CD4-positive, alpha-beta T cell (primary cell): Measurements from ENCODE around the gene PLS3. TPM values are rescaled to one million over a fixed set of nuclear protein-coding genes. Genes with fewer than 3 reads are reported as not detected.
A peak's percentile ranks its signal among the peaks of the same experiment; 100 is the strongest.

Source experiments
- ATAC-seq: fragments of 200-7000 bp; cut with Tn5 transposase; one replicate; pipeline ENCODE4 v1.10.0; 2022; ENCODE audit warnings: mild to moderate bottlenecking; ENCODE audit not compliant: poor library complexity
- CTCF ChIA-PET: fragments of 350-600 bp; sonication (Branson Sonifier 250); formaldehyde crosslinking; loops from one replicate; lab custom pipeline; 2021; ENCODE audit warnings: antibody characterized with exemption, inconsistent platforms; lab: Charles Lee
- POLR2A ChIA-PET: fragments of 350-600 bp; sonication (Branson Sonifier 250); formaldehyde crosslinking; loops from one replicate; lab custom pipeline; 2021; ENCODE audit warnings: antibody characterized with exemption, inconsistent platforms; lab: Charles Lee
- DNase-seq, 14 experiments: peaks; one replicate each; pipeline ENCODE4 v3.0.0-alpha.2; 2013 to 2020; ENCODE audit warnings: mixed read lengths in 2 of 14
- H3K27ac ChIP-seq, 2 donors: one replicate each; pipeline versions ENCODE4 v1.5.1 to v1.7.0; 2013; ENCODE audit warnings: low read length in 2 of 2, low read depth in 1 of 2, mild to moderate bottlenecking in 1 of 2
- H3K27me3 ChIP-seq, 2 experiments: 1 replicate in 1 of 2; 2 replicates in 1 of 2; pipeline versions ENCODE4 v1.6.1 to v1.7.0; 2013; ENCODE audit warnings: low read length in 2 of 2, control low read depth in 1 of 2, mild to moderate bottlenecking in 1 of 2, moderate library complexity in 1 of 2; ENCODE audit not compliant: insufficient read depth in 2 of 2, control insufficient read depth in 1 of 2
- H3K36me3 ChIP-seq: one replicate; pipeline ENCODE4 v1.6.1; 2013; ENCODE audit warnings: low read length, control low read depth; ENCODE audit not compliant: insufficient read depth
- H3K4me1 ChIP-seq: one replicate; pipeline ENCODE4 v1.6.1; 2013; ENCODE audit warnings: low read length, control low read depth; ENCODE audit not compliant: insufficient read depth
- H3K4me3 ChIP-seq: one replicate; pipeline ENCODE4 v1.5.1; 2013; ENCODE audit warnings: mild to moderate bottlenecking, low read length, moderate library complexity
- H3K9me3 ChIP-seq, 2 experiments: 1 replicate in 1 of 2; 2 replicates in 1 of 2; pipeline versions ENCODE4 v1.6.1 to v1.7.0; 2013; ENCODE audit warnings: low read length in 2 of 2, mild to moderate bottlenecking in 2 of 2, control low read depth in 1 of 2, moderate library complexity in 1 of 2; ENCODE audit not compliant: control insufficient read depth in 1 of 2, insufficient read depth in 1 of 2
- H3K27ac Mint-ChIP-seq: one replicate; pipeline ENCODE4 v1.8.0; 2020; ENCODE audit warnings: mixed read lengths
- H3K27me3 Mint-ChIP-seq: one replicate; pipeline ENCODE4 v1.8.0; 2021; ENCODE audit warnings: mixed read lengths
- H3K36me3 Mint-ChIP-seq: one replicate; pipeline ENCODE4 v1.8.0; 2021; ENCODE audit warnings: low read depth, mixed read lengths
- H3K4me1 Mint-ChIP-seq: one replicate; pipeline ENCODE4 v1.8.0; 2021; ENCODE audit warnings: low read depth, mixed read lengths
- H3K4me3 Mint-ChIP-seq: one replicate; pipeline ENCODE4 v1.8.0; 2020; ENCODE audit warnings: mild to moderate bottlenecking, mixed read lengths
- H3K9me3 Mint-ChIP-seq: one replicate; pipeline ENCODE4 v1.8.0; 2020; ENCODE audit warnings: mixed read lengths
- intact Hi-C, 2 experiments: fragments of 100-400 bp; cut with DNase I in 1 of 2; cut with micrococcal nuclease in 1 of 2; formaldehyde crosslinking; loops; one replicate each; pipeline versions ENCODE4 v1.15.1 to v1.9.0; 2023 to 2025; cut with DNase I, micrococcal nuclease
- total RNA-seq, 174 experiments: library from RNA in 2 of 174; stranded (reverse) in 2 of 174; gene quantifications; one replicate each; pipeline ENCODE4 v1.2.3 and lab custom pipeline; 2021 to 2026
- TF ChIP-seq, protein P1 (sequence below): fragments of 200-600 bp; IDR thresholded peaks from one replicate; pipeline ENCODE4 v1.8.0; 2022; ENCODE audit warnings: antibody characterized with exemption, mild to moderate bottlenecking

The PLS3 gene
- total RNA-seq, 2 experiments from 2014 or later = 0.45 TPM; not detected in 1

DNA sequence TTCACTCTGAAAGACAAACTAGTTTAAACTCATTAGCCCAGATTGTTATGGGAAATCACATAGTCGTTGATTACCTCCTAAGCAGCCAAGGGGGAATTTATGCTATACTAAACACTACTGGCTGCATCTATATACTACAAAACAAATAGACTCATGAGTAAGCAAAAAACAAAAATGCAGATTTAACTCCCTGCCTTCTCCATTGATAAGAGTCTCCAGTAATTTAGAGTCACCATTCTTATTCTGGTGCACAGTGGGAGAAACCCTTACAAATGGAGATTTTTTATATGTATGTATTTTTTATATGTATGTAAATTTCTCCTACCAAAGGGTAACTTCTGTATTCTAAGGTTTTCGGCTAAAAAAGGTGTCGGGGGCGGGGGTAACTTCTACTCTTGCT is 126.6 kb downstream of the PLS3 start:
- H3K4me3 ChIP-seq = no peak overlapping the region

DNA sequence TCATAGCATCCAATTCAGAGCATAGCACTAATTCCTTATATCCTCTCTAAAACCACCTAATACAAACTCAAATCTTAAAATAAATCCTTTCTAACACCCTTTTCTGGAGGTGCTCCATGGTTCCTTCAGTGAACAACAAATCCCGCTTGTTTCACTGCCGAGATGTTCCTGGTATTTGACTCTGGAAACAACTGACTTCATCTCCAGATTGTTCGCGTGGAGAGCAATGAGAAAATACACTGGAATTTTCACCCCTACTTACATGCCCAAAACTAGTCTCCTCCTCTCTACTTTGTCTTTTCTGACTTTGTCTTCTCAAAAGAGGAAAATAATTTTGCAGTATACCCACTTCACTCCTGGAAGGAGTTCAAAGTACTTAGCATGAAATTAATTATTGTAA is 129.0 kb downstream of the PLS3 start:
- Histone ChIP-seq H3K4me1 (no peaks in the 10 kb centered on the region), H3K9me3 (no peaks in the 10 kb centered on the region), H3K27ac (no peak overlapping the region), H3K27me3 (no peaks in the 10 kb centered on the region), H3K4me3 (no peak overlapping the region), H3K36me3 (no peaks in the 10 kb centered on the region)
- no peaks in the 10 kb centered on the region for H3K9me3 Mint-ChIP-seq
- no peak overlapping the region for H3K4me3 Mint-ChIP-seq
- DNase-seq (no peak), ATAC-seq (no peak)
- intact Hi-C loops = no loop called here
- no peak overlapping the region for H3K27ac Mint-ChIP-seq
- H3K36me3 Mint-ChIP-seq = no peaks in the 10 kb centered on the region
- no peaks in the 10 kb centered on the region for H3K27me3 Mint-ChIP-seq
- ChIA-PET CTCF (interaction anchor here (1.0 kb wide), 1 partner anchor 48 kb away, joined by 5 read pairs; no protein-coding TSS in a partner anchor), POLR2A (no interaction called here)
- TF ChIP-seq, protein P1, sequence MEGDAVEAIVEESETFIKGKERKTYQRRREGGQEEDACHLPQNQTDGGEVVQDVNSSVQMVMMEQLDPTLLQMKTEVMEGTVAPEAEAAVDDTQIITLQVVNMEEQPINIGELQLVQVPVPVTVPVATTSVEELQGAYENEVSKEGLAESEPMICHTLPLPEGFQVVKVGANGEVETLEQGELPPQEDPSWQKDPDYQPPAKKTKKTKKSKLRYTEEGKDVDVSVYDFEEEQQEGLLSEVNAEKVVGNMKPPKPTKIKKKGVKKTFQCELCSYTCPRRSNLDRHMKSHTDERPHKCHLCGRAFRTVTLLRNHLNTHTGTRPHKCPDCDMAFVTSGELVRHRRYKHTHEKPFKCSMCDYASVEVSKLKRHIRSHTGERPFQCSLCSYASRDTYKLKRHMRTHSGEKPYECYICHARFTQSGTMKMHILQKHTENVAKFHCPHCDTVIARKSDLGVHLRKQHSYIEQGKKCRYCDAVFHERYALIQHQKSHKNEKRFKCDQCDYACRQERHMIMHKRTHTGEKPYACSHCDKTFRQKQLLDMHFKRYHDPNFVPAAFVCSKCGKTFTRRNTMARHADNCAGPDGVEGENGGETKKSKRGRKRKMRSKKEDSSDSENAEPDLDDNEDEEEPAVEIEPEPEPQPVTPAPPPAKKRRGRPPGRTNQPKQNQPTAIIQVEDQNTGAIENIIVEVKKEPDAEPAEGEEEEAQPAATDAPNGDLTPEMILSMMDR = no peak
- H3K4me1 Mint-ChIP-seq = no peaks in the 10 kb centered on the region

More for the DNA sequence above, 126.6 kb downstream of the PLS3 start:
- H3K36me3 Mint-ChIP-seq = no peaks in the 10 kb centered on the region
- ChIA-PET CTCF (no interaction called here), POLR2A (no interaction called here)
- no peaks in the 10 kb centered on the region for H3K27me3 Mint-ChIP-seq
- no peak overlapping the region for H3K27ac Mint-ChIP-seq
- no peak for ATAC-seq
- Histone ChIP-seq H3K4me1 (no peaks in the 10 kb centered on the region), H3K27me3 (no peaks in the 10 kb centered on the region), H3K27ac (no peak overlapping the region), H3K36me3 (no peaks in the 10 kb centered on the region), H3K9me3 (no peaks in the 10 kb centered on the region)
- TF ChIP-seq, protein P1 = no peak
- H3K9me3 Mint-ChIP-seq = no peaks in the 10 kb centered on the region
- no peak for DNase-seq
- intact Hi-C loops = no loop called here
- H3K4me1 Mint-ChIP-seq = no peaks in the 10 kb centered on the region
- H3K4me3 Mint-ChIP-seq = no peak overlapping the region

DNA sequence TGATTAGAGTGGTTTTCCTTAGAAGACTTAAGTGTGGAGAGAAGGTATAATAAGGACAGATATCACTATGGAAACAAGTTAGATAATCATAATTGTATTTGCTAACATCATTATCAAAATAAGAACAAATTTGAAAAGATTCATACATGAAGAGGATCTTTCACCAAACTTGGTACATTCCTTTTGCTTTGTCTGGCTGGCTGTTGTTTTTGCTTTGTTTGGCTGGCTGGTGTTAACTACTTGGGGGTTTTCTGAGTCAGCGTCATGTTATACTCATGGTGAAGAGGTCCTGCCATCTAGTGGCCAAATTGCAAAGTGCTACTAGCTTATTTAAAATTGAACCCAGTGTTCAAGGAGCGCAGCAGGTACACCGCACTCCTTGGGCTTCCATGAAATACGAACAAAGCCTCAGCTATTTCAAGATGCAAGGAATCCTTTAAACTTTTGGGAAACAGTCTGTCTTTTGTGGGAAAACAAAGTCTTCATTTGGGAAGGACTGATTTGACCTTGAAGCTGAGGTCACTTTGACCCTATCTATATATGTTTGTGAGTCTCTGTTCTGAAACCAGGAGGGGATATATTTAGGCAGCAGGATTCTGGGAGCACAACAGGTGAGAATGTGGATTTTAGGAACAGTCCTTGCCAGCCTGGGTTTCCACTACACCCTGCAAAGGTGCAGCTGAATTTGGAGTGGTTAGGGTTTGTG is 129.7 kb downstream of the PLS3 start:
- ATAC-seq = no peak

More for the DNA sequence above, 129.7 kb downstream of the PLS3 start:
- Histone ChIP-seq H3K27ac (no peak overlapping the region), H3K4me1 (no peaks in the 10 kb centered on the region), H3K9me3 (no peaks in the 10 kb centered on the region), H3K36me3 (no peaks in the 10 kb centered on the region), H3K27me3 (no peaks in the 10 kb centered on the region), H3K4me3 (no peak overlapping the region)
- no peak overlapping the region for H3K27ac Mint-ChIP-seq
- no peak overlapping the region for H3K4me3 Mint-ChIP-seq
- H3K4me1 Mint-ChIP-seq = no peaks in the 10 kb centered on the region
- ChIA-PET CTCF (interaction anchor here (1.0 kb wide), 1 partner anchor 49 kb away, joined by 5 read pairs; no protein-coding TSS in a partner anchor), POLR2A (no interaction called here)
- H3K9me3 Mint-ChIP-seq = no peaks in the 10 kb centered on the region
- peak in 8 of 14 experiments; percentile 1 to 56 (median 10) for DNase-seq
- no peaks in the 10 kb centered on the region for H3K36me3 Mint-ChIP-seq
- intact Hi-C loops = no loop called here
- H3K27me3 Mint-ChIP-seq = no peaks in the 10 kb centered on the region
- TF ChIP-seq, protein P1 = peak; percentile 39
